Measurements from ENCODE around the gene PTPN14. TPM values are rescaled to one million over a fixed set of nuclear protein-coding genes. Genes with fewer than 3 reads are reported as not detected.
A peak's percentile ranks its signal among the peaks of the same experiment; 100 is the strongest.
"Not testable (repeated sequence)": the region's sequence is repeated elsewhere in the genome, so short reads cannot be mapped to it uniquely, and the experiment has no call there.

Gene PTPN14
- total RNA-seq, 1 donor from 2014 or later, result 73.3 TPM

DNA sequence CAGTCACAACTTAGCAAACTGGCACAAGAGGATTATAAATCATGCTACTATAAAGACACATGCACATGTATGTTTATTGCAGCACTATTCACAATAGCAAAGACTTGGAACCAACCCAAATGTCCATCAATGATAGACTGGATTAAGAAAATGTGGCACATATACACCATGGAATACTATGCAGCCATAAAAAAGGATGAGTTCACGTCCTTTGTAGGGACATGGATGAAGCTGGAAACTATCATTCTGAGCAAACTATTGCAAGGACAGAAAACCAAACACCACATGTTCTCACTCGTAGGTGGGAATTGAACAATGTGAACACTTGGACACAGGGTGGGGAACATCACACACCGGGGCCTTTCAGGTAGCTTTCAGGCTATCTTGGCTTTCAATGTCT lies 41.8 kb downstream of the PTPN14 start:
- not testable (repeated sequence) for DNase-seq

DNA sequence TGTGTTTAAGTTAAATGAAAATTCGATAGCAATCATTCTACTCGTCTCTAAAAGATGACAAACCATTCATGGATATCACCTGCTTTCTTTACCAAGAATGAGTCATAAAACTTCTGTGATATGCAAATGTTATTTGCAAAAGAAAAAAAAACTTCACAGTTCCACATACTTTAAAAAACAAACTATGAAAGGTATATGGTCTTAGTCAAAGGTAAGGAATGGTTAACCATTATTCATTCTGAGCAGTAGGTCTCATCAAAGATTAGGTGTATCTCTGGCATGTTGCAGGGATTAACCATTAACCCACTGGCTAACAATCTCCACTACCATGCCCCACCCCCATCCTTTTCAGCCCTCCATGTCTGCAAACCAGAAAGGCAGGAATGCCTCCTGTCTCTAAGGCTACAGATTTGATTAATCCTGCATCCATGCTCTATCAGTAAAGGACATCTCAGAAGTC lies 44.4 kb downstream of the PTPN14 start:
- no peak for DNase-seq

DNA sequence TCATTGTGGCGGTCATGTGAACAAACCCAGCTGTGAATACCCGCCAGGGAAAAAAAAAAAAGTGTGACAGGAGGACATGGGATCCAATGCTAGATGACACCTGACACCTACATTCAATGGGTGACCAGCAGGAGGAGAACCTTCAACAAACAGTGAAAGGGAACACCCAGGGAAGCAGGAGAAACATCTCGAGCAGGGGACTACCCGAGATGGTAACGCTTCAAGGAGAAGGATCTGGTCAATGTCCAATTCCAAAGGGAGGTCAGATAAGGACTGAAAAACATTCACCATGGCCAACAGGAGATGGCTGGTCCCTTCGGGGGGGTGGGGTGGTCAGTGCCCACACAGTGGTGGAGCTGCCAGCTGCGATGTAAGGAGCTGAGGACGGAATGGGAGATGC lies 46.3 kb downstream of the PTPN14 start:
- DNase-seq, result no peak

DNA sequence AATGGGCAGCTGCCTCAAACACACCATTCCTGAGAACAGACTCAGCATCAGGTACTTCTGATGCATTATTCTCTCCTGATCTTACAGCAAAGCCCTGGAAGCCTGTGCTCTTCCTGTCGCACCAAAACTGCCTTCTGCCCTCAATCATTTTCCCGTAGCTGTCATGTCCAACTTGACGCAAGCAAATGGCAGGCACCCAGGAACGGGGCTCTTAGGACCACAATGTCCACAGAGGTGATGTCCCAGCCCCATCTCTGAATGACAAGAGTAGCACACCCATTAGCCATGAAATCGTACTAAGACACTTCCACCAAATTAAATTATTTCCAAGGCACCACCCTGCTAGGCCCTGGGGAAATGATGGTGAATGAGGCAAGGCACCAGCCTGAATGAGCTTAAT lies 47.1 kb downstream of the PTPN14 start:
- DNase-seq, result no peak

DNA sequence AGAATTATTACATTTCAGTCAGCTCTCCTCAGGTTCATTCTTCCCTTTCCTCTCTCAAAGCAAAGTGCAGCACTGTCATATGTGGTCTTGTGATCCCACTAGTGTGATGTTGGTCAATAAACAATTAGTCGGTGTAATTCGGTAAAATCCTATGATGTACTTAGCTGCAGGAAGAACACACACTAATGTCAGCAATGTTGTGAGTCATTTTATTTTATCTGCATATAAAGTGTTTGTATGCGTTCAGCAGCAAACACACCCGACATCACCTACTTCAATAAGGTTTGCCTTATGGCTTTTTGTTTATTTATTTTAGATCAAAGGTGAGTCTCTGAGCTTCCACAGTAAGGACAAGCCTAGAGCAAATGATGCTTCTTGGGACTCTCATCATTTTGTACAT lies 47.8 kb downstream of the PTPN14 start:
- peak; percentile 20 for DNase-seq

DNA sequence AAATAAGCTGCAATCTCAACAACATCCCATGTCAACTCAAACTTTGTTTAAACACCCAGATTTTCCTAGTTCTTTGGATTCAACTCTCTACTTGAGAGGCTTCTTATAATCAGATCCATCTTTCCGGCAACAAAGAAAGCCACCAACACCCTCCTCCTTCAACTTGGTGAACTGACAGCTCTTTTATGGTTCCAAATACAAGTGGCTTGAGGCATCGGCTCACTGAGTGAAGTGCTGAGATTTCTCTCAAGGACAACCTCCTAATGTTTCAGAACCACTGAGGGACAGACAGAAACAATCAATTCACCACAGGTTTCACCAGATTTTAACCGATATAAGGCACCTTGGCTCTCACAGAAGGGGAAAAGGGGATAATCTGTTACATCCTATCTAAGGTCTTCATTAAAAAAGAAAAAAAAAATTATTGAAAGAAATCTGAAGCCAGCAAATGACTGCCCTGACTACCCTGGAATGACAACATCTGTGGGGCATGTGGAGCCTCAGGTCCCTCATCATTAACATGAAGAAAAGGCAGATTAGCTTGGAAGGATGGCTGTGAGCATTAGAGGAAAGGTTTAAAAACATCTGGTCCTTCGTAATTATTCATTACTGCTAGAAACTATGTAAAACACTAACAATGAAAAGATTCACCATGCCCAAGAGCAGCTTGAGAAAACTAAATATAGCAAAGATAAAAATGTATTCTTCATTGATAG lies 50.9 kb downstream of the PTPN14 start:
- no peak for DNase-seq

DNA sequence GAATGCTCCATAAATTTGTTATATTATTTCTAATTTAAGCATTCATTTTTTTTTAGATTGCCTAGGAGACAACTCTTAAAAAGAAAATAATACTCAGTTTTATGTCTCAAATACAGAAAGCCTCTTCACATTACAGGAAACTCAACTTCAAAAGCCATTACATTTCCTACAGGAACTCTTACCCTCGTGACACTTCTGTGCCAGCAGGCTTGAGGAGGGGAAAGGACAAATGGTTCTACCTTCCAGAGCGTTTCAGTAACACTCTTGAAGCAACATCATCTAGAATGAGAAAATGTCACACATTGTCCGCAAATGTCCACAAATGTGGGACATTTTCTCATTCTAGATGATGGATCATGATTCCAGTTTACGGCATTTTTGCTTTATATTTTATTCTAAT lies 51.7 kb downstream of the PTPN14 start:
- peak; percentile 56 for DNase-seq

DNA sequence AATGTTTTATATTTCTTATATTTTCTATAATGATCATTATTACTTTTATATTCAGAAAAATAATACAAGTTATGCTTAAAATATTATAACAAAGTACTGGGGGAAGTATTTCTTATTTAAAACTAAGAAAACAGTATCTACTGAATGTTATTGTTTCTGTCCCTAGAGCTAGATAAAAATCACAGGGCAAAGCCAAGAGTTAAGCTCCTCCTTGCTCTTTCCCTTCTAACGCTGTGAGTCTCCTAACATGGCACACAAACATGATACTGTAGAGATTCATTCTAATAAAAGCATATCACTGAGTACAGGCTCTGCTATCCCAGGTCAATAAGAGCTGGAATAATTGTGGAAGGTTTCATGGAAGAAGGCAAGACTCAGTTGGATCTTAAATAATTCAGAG lies 53.4 kb downstream of the PTPN14 start:
- peak; percentile 40 for DNase-seq

DNA sequence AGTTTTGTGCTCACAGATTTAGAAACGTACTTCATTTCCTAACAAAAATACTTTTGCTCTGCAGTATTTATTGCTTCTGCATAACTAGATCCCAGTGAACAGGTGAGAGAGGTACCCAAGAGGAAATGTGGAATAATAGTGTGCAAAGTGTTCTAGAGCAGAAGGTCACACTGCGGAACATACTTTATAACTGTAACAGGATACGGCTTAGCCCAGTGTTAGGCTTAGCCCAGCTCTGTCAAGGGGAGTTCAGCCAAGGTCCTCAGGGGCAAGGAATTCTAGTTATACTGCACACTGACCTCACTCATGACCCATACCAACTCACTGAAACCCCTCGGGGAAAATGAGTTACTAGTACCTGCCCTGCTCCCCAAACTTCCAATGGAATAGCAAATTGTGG lies 55.3 kb downstream of the PTPN14 start:
- DNase-seq, result peak; percentile 44

DNA sequence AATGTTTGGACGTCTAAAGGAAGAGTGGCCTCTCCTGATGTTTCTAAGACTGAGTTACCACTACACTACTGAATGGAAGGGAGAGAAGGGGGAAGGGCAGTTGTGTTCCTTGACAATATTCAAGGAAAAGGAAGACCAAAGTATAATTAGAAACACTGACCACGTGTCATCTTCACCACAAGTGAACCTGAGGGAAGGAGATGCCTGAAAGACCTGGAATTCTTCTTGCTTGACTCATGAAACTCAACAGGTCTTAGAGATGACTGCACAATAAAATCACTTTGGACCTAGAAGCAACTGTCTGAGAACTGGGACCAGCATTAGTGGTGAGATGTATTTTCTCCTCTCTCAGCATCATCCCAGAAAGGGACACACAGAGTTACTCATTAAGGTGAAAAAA lies 56.7 kb downstream of the PTPN14 start:
- peak; percentile 26 for DNase-seq

DNA sequence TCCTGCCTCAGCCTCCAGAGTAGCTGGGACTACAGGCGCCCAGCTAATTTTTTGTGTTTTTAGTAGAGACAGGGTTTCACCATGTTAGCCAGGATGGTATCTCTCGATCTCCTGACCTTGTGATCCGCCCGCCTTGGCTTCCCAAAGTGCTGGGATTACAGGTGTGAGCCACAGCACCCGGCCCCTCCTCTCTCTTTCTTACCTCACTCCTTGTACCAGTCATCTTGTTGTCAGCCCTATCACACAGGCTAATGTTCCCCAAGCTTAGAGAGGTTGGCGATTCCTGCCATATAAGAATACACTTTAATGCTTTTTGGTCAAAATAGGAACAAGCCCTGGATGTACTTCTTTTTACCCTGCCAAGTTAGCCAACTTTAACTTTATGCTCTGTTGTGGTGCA lies 57.2 kb downstream of the PTPN14 start:
- not testable (repeated sequence) for DNase-seq

DNA sequence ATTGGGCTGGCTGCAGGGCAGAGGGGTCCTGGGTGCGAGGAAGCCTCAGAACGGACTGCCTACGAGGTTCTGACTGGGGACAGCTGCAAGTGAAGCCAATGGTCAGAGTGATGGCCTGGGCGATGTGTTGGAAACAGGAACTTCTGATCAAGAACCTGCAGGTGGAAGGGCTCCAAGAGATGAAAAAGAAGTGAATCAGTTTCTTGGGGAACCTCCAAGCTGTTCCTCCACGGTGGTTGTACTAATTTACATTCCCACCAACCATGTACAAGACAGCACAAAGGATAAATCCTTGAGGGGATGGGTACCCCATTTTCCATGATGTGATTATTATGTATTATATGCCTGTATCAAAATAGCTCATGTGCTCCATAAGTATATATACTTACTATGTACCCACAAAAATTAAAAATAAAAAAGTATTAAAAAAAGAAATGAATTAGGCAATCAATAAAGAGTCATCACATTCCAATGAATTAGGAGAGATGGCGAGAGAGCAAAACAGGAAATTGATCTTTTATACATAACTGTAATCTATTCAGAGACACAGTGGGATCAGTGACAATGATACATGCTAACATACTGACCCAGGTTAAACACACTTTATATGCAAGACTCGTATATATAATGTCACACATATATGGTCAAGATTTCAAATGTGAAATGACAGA lies 58.1 kb downstream of the PTPN14 start:
- no peak for DNase-seq

DNA sequence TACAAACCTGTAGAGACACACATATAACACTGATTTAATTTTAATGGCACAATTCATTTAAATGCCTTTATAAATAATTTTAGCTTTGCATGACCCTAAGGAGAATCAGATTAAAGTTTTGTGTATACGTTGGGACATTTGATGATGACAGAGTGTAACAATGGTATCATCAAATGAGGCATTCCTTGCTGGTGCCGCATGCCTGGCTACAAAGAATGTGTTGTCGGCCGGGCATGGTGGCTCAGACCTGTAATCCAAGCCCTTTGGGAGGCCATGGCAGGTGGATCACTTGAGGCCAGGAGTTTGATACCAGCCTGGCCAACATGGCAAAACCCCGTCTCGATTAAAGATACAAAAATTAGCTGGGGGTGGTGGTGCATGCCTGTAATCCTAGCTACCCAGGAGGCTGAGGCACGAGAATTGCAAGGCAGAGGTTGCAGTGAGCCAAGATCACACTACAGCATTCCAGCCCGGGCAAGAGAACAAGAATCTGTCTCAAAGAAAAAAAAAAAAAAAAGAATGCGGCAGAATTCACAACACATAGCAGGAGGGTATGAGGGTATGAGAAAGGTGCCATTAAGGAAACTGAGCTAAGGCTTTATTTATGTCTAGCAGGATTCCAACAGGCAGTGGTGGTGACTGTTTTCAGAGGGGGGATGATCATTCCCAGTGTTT lies 58.9 kb downstream of the PTPN14 start:
- no peak for DNase-seq

DNA sequence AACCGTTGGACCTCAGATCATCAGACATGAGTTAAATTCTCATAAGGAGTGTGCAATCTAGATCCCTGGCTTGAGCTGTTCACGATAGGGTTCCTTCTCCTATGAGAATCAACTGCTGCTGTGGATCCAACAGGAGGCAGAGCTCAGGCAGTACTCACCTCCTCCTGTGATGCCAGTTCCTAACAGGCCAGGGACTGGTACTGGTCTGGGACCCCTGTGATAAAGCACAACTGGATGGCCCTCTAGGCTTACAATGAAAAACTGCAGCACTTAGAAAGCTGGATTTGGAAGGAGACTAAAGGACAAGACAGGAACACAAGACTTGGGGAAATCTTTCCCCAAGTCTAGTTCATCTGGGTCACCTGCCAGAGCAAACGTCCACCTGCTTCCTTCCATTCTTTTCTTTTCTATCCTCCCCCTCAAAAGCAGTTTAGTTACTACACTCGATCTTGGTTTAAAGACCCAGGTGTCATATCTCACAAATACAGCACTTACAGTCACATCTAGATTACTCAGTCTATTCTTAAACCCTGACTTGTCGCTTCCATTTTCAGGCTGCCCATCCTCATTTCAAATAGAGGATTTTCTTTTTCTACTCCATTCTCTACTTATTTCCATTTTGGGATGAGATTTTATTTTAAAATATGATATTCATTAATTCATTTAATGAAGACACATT lies 59.8 kb downstream of the PTPN14 start:
- peak; percentile 28 for DNase-seq

DNA sequence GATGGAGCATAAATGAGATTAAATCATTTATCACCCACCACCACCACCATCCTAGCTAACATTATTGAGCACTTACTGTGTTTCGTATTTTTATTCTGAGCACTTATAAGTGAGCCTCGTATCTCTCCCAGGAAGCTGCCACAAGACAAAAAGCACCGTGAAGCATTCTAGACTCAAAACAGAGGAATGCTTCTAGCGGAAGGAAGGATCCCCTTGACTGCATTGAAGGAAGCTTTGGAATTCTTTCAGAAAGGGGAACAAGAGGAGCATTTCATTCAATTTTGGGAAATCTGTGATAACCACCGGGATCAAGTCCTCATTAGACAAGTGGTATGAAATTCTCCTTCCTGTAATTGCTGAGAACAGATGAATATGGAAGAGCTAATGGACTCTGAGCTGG lies 66.3 kb downstream of the PTPN14 start:
- DNase-seq, result no peak

DNA sequence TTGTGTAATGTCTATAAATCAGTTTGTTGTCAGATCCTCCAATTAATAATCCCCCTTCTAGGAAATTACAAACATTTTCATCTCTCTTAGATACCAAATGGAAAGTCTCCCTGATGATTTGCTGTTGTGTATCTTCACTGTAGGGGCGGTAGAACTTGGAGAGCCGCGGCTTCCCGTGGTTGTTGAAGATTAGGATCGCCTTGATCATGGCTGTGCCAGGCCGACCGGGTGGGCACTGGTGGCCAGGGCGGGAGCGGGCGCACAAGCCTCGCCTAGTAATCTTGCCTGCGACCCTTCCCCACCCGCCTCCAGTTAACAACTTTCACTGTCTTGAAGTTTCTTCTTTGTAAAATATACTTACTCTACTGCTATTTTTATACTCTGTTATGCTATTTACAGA lies 68.2 kb downstream of the PTPN14 start:
- DNase-seq, result not testable (repeated sequence)

DNA sequence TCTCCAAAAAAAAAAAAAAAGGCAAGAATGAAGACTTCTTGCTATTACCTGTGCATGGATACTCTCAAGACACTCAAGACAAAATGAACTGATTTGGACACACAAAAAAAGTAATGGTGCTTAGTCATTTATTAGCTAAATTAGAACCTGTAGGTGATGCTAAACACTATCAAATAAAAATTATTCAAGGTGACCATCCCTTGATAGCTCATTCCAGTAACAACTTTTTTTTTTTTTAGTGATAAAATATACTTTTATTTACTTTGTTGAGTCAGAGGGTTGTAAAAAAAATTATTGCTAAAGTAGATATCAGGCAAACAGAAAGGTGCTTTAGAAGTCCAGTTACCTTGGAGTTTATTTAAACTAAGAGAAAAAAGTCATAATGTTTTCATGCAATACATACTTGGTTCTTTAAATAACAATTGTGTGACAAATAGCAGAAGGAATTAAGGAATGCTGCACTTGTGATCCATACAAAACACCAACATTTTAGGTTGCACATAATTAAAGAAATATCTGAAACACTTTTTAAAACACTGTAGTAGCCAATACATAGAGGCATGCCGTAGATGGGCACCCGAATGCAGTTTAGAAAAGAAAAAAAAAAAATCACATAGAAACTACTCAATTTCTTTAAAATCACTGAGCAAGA lies 69.3 kb downstream of the PTPN14 start:
- DNase-seq, result not testable (repeated sequence)

DNA sequence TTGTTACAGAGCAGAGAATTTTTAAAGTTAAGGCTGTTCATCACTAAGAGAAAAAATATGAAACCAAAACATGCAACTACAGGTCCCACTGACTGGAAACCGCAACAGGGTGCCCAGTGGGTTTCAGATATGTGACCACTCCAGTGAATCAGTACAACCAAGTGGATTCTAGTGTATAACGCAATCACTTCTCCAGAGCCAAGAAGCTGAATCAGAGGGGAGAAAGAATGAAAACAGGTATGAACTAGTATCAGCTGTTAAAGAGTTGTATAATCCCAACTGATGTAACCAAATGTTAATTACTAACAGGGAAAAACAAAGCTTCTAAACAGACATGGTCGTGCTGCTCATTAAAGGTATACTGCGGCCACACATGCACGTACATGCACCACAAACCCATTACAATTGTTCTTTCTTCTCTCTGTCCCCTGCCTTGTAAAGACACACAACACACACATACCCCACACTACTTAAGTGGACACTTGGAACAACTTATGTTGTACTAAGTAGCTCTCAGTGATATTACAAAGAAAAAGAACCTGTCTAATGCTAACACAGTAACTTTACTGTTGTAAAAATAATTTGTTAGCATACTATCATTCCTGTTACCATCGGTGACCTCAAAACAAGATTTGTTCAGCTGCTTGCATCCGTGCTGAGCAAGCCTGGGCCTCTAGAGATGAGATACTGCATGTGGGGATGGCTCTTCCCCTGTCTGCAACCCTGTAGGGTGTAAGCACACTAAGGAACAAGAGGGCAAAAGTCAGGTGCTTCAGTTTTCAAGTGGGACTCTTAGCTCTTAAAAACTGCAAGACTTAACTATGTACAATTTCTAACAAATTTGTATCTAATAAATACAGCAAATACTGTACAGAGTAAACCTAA lies 74.2 kb downstream of the PTPN14 start:
- DNase-seq, result peak; percentile 60

DNA sequence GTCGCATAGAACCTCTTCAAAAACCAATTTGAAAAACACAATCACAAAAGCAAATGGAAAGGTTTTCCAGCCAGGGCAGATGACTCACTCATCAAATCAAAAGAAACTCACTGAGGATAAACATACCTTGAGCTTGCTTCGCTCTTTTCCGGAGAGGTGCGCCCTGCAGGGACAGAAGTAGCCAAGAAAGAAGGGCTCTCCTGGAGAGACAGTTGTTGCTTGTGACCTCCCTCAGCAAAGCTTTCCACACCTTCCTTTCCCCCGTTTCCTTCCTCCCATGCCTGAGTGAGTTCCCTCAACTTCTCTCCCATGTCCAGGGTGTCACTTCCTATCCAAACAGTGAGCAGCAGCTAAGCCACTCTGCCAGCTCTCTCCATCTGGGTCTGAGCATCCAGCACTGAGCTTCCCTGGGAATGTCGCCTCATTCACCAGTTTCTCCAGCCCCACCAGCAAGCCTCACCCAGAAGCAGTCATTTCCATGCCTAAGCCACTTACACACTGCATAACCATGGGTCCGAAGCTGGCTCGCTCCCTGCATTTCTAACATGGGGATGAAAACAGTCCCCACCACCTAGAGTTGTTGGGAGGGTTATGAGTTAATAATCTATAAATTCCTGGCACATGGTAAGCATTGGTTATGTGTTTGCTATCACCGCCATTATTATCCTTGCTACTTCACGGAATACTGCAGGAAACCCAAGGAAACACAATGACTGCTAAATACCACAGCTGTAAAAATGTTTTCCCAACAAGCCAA lies 75.0 kb downstream of the PTPN14 start:
- peak; percentile 78 for DNase-seq

DNA sequence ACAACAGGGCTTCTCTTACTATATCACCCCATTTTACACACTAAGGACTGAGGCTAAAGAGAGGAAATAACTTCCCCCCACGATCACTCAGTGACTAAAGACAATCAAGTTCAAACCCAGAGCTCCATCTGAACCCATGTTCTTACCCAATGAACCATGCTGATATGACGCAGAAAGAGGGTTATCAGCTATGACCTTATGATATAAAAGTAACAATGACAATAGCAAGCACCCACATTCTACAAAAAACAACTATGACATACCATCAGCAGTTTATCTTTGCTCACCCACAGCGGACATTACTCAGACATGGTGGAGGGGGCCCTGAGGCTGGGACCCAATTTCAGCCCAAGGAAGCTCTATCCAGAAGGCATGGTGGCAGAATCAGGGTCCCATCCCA lies 75.7 kb downstream of the PTPN14 start:
- peak; percentile 60 for DNase-seq

DNA sequence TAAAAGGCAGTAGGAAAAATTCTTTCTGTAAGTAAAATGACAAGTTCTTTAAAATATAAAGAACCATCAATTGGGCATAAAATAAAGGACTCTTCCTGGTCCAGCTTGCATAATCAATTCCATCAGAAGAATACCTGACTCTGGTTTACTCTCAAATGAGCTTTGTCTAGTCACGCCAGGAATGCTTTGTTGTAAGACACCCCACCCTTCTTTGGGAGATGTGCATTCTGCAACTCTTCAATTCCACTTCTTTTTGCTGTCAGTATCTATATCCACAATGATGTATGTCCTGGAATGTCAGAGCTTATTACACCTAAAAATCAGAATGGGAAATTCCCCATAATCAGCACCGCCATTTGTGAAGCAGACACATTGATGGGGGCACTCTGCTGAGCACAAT lies 76.1 kb downstream of the PTPN14 start:
- DNase-seq, result no peak

Measured in dermis blood vessel endothelial cell (primary cell).